BE2C (cell line): ENCODE measurements around the gene ALKAL2.

ENCODE experiments used
- DNase-seq: peaks from one replicate; pipeline ENCODE4 v3.0.0-alpha.2; 2020
- H3K27me3 ChIP-seq: fragments of 250-450 bp; sonication (Bioruptor Pico); 2 replicates; pipeline ENCODE4 v1.5.1; 2020; ENCODE audit warnings: mild to moderate bottlenecking
- H3K36me3 ChIP-seq: fragments of 250-450 bp; sonication (Bioruptor Pico); 2 replicates; pipeline ENCODE4 v1.5.1; 2020; ENCODE audit warnings: mild to moderate bottlenecking
- H3K4me1 ChIP-seq: fragments of 250-450 bp; sonication (Bioruptor Pico); 2 replicates; pipeline ENCODE4 v1.5.1; 2020
- H3K4me3 ChIP-seq: 2 replicates; pipeline ENCODE4 v1.5.1; 2011; ENCODE audit warnings: low read depth, low read length
- H3K9me3 ChIP-seq: fragments of 250-450 bp; sonication (Bioruptor Pico); 2 replicates; pipeline ENCODE4 v1.5.1; 2020
- CTCF ChIP-seq: IDR thresholded peaks from 2 replicates; pipeline ENCODE4 v1.5.1; 2012; ENCODE audit warnings: mild to moderate bottlenecking, low read depth, low read length

ALKAL2 gene

GRCh38 chr2:296354-296753 is 8.5 kb upstream of the ALKAL2 start:
- no peaks in the 10 kb centered on the region for H3K4me1 ChIP-seq
- no peak for TF ChIP-seq CTCF

GRCh38 chr2:295090-295489 is 7.2 kb upstream of the ALKAL2 start:
- DNase-seq: no peak
- Histone ChIP-seq H3K9me3 (no peaks in the 10 kb centered on the region), H3K36me3 (no peaks in the 10 kb centered on the region), H3K4me1 (no peaks in the 10 kb centered on the region), H3K4me3 (no peak overlapping the region), H3K27me3 (peaks cover 3% of the 10 kb centered on the region)
- no peak for TF ChIP-seq CTCF

More at GRCh38 chr2:296354-296753, 8.5 kb upstream of the ALKAL2 start:
- Histone ChIP-seq H3K36me3 (no peaks in the 10 kb centered on the region), H3K4me3 (no peak overlapping the region), H3K9me3 (no peaks in the 10 kb centered on the region), H3K27me3 (no peaks in the 10 kb centered on the region)
- DNase-seq: no peak

DNA sequence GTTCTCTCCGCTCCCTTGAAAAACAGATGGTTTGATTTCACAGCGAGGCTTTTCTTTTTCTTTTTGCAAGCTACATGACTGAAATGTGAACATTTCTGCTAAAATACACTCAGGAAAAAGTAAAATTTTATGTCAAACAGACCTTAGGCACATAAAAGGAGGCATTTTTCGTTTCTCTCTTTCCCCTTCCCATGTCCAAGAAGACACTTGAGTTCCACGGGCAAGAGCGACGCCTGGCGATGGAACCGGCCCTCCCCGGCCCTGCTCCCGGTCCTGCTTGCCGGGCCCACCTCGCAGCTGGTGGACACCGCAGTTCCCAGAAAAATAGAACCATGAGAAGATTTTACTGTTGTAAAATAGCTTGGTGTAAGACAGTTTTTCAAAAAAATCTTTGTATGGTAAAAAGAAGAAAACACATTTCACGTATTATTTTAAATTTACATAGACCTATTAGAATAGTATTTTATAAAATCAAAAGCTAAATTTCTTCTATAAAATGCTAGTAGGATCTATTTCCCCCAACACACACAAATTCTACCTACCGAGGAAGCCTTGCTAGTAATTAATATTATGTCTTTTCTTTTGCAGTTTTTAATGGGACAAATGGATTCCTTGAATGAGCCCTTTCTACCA is 2.3 kb upstream of the ALKAL2 start:
- Histone ChIP-seq H3K4me1 (no peaks in the 10 kb centered on the region), H3K4me3 (peak overlapping the region; percentile 29), H3K36me3 (no peaks in the 10 kb centered on the region), H3K27me3 (peaks cover 24% of the 10 kb centered on the region), H3K9me3 (no peaks in the 10 kb centered on the region)
- TF ChIP-seq CTCF: peak; percentile 59
- peak; percentile 64 for DNase-seq

DNA sequence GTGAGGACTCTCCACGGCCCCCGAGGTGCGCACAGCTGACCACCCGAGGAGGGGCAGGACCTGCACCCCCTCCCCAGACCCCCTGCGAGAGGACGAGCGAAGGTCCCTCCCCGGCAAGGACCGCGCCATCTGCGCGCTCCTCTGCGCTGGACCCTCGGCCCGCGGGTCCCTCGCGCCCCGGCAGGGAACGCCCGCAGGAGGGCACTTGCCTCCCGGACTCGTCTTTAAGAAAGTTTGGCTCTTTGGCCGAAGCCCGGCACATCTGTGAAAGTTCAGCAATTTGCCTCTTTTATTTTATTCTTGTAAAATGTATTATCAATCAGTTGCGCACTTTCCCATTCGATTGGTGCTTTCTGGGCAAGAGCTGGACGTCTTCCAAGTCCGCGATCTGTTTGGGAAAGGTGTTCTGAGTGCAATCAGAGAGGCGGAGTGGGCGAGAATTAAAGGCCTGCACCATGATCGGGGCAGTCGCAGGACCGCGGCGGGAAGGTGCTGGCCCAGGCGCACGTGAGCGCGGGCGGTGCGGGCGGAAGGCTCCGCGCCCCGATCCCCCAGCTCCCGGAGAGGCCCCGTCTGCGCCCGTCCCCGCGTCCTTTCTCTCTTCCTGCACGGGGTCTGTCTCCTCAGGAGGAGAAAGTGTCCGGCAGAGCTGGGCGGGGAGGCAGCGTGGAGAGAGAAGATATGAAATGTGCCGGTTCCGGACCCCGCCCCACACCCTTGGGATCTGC is 1.6 kb upstream of the ALKAL2 start:
- Histone ChIP-seq H3K36me3 (no peaks in the 10 kb centered on the region), H3K4me1 (no peaks in the 10 kb centered on the region), H3K27me3 (peaks cover 24% of the 10 kb centered on the region), H3K4me3 (peak overlapping the region; percentile 29), H3K9me3 (no peaks in the 10 kb centered on the region)
- DNase-seq: no peak
- no peak for TF ChIP-seq CTCF

DNA sequence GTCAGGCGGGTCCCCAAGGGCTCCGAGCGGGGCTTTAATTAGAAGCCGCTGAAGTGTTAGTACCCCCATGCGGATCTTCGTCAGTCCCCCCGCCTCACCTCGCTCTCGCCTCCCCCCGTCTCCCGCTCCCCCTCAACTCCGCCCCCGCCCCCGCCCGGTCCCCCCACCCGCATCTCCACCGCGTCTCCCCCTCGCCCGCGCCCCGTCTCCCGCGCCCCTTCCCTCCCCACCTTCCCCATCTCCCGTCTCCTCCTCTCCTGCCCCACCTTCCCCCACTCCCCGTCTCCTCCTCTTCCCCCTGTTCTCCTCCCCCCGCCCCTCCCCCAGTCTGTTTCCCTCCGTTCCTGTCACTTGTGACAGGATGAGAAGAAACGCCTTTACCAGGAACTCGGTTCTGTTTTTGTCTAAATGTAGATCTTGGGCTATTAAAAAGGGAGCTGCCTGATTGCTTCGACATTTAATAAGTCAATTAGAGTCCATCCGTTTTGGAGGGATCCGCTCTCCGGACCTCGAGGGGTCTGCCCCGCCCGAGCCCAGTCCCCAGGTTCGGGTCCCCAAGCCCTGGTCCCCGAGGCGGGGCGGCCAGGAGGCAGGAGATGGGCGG is 969 bp upstream of the ALKAL2 start:
- no peaks in the 10 kb centered on the region for H3K4me1 ChIP-seq
- no peaks in the 10 kb centered on the region for H3K9me3 ChIP-seq
- H3K4me3 ChIP-seq: no peak overlapping the region
- DNase-seq: no peak
- H3K27me3 ChIP-seq: peaks cover 24% of the 10 kb centered on the region
- TF ChIP-seq CTCF: no peak
- no peaks in the 10 kb centered on the region for H3K36me3 ChIP-seq

- H3K36me3 ChIP-seq: no peaks in the 10 kb centered on the region
- no peak for TF ChIP-seq CTCF
- no peak for DNase-seq
- no peaks in the 10 kb centered on the region for H3K9me3 ChIP-seq
- no peak overlapping the region for H3K4me3 ChIP-seq
- H3K27me3 ChIP-seq: peaks cover 24% of the 10 kb centered on the region
- no peaks in the 10 kb centered on the region for H3K4me1 ChIP-seq
These were observed 413 bp downstream of the ALKAL2 start for GRCh38 chr2:287471-287885.
